HepG2 (cell line): Measurements from ENCODE around the gene FGA.

Source experiments
- BRCA1 ChIP-seq: sonication (generic); formaldehyde crosslinking; IDR thresholded peaks from 2 replicates; pipeline ENCODE4 v1.4.0; 2020; ENCODE audit warnings: missing genetic modification reagents
- KDM2A ChIP-seq: sonication (generic); formaldehyde crosslinking; IDR thresholded peaks from 2 replicates; pipeline ENCODE4 v1.4.0; 2020; ENCODE audit warnings: low read depth, missing genetic modification reagents, borderline replicate concordance
- SRSF4 ChIP-seq: fragments of 200-400 bp; formaldehyde crosslinking; IDR thresholded peaks from one replicate; pipeline ENCODE4 v1.6.1; 2018; ENCODE audit warnings: mild to moderate bottlenecking, low read depth, low read length, moderate library complexity; ENCODE audit not compliant: poor library complexity, severe bottlenecking
- TAF1 ChIP-seq: sonication (generic); formaldehyde crosslinking; IDR thresholded peaks from 2 replicates; pipeline ENCODE4 v1.4.0; 2020; ENCODE audit warnings: missing genetic modification reagents
- ZNF234 ChIP-seq: sonication (generic); formaldehyde crosslinking; conservative IDR thresholded peaks from 2 replicates; pipeline ENCODE4 v1.5.1; 2020; ENCODE audit warnings: mild to moderate bottlenecking, missing genetic modification reagents
- TF ChIP-seq, protein P1 (sequence below): sonication (generic); formaldehyde crosslinking; IDR thresholded peaks from 2 replicates; pipeline ENCODE4 v1.4.0; 2020; ENCODE audit warnings: mild to moderate bottlenecking, missing genetic modification reagents
- TF ChIP-seq, protein P2 (sequence below): sonication (generic); formaldehyde crosslinking; IDR thresholded peaks from one replicate; pipeline ENCODE4 v1.5.1; 2020; ENCODE audit warnings: mild to moderate bottlenecking, missing genetic modification reagents; ENCODE audit errors: not compliant biosample characterization
- TF ChIP-seq, protein P3 (sequence below): IDR thresholded peaks from 2 replicates; pipeline ENCODE4 v1.6.1; 2016; ENCODE audit warnings: low read depth, control low read depth
- TF ChIP-seq, protein P4 (sequence below): sonication (generic); formaldehyde crosslinking; conservative IDR thresholded peaks from 2 replicates; pipeline ENCODE4 v1.8.0; 2022; ENCODE audit warnings: mild to moderate bottlenecking, moderate library complexity, missing genetic modification reagents

DNA sequence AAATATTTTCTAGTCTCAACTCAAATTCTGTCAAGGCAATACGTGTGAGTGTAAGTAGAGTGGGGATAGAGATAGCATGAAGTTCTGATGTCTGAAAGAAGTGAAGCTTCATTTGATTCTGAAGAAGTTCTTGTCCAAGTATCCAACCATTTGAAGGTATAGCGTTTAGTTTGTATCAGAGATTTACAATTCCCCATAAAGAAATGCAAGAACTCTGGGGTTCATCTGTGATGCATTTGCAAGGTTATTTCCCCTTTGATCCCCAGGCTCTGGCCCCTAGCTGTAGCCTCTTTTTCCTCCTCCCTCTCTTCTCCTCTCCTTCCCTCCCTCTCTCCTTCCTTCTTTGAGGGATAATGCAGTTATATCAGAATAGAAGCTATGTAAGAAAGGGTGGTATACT is 7.8 kb downstream of the FGA start:
- TF ChIP-seq ZNF234 (CRISPR knock-in tag) (no peak), KDM2A (CRISPR knock-in tag) (no peak), BRCA1 (CRISPR knock-in tag) (no peak), SRSF4 (no peak), TAF1 (CRISPR knock-in tag) (no peak)
- TF ChIP-seq, protein P1, sequence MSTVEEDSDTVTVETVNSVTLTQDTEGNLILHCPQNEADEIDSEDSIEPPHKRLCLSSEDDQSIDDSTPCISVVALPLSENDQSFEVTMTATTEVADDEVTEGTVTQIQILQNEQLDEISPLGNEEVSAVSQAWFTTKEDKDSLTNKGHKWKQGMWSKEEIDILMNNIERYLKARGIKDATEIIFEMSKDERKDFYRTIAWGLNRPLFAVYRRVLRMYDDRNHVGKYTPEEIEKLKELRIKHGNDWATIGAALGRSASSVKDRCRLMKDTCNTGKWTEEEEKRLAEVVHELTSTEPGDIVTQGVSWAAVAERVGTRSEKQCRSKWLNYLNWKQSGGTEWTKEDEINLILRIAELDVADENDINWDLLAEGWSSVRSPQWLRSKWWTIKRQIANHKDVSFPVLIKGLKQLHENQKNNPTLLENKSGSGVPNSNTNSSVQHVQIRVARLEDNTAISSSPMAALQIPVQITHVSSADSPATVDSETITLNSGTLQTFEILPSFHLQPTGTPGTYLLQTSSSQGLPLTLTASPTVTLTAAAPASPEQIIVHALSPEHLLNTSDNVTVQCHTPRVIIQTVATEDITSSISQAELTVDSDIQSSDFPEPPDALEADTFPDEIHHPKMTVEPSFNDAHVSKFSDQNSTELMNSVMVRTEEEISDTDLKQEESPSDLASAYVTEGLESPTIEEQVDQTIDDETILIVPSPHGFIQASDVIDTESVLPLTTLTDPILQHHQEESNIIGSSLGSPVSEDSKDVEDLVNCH (CRISPR knock-in tag), result no peak
- TF ChIP-seq, protein P2, sequence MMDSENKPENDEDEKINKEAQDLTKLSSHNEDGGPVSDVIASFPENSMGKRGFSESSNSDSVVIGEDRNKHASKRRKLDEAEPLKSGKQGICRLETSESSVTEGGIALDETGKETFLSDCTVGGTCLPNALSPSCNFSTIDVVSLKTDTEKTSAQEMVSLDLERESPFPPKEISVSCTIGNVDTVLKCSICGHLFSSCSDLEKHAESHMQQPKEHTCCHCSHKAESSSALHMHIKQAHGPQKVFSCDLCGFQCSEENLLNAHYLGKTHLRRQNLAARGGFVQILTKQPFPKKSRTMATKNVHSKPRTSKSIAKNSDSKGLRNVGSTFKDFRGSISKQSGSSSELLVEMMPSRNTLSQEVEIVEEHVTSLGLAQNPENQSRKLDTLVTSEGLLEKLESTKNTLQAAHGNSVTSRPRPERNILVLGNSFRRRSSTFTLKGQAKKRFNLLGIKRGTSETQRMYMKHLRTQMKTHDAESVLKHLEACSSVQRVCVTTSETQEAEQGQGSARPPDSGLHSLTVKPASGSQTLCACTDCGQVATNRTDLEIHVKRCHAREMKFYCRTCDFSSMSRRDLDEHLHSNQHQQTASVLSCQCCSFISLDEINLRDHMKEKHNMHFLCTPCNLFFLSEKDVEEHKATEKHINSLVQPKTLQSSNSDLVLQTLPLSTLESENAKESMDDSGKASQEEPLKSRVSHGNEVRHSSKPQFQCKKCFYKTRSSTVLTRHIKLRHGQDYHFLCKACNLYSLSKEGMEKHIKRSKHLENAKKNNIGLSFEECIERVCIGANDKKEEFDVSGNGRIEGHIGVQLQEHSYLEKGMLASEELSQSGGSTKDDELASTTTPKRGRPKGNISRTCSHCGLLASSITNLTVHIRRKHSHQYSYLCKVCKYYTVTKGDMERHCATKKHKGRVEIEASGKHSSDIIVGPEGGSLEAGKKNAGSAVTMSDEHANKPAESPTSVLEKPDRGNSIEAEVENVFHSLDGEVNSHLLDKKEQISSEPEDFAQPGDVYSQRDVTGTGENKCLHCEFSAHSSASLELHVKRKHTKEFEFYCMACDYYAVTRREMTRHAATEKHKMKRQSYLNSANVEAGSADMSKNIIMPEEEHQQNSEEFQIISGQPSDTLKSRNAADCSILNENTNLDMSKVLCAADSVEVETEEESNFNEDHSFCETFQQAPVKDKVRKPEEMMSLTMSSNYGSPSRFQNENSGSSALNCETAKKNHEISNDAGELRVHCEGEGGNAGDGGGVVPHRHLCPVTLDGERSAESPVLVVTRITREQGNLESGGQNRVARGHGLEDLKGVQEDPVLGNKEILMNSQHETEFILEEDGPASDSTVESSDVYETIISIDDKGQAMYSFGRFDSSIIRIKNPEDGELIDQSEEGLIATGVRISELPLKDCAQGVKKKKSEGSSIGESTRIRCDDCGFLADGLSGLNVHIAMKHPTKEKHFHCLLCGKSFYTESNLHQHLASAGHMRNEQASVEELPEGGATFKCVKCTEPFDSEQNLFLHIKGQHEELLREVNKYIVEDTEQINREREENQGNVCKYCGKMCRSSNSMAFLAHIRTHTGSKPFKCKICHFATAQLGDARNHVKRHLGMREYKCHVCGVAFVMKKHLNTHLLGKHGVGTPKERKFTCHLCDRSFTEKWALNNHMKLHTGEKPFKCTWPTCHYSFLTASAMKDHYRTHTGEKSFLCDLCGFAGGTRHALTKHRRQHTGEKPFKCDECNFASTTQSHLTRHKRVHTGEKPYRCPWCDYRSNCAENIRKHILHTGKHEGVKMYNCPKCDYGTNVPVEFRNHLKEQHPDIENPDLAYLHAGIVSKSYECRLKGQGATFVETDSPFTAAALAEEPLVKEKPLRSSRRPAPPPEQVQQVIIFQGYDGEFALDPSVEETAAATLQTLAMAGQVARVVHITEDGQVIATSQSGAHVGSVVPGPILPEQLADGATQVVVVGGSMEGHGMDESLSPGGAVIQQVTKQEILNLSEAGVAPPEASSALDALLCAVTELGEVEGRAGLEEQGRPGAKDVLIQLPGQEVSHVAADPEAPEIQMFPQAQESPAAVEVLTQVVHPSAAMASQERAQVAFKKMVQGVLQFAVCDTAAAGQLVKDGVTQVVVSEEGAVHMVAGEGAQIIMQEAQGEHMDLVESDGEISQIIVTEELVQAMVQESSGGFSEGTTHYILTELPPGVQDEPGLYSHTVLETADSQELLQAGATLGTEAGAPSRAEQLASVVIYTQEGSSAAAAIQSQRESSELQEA (CRISPR knock-in tag), result no peak
- TF ChIP-seq, protein P3, sequence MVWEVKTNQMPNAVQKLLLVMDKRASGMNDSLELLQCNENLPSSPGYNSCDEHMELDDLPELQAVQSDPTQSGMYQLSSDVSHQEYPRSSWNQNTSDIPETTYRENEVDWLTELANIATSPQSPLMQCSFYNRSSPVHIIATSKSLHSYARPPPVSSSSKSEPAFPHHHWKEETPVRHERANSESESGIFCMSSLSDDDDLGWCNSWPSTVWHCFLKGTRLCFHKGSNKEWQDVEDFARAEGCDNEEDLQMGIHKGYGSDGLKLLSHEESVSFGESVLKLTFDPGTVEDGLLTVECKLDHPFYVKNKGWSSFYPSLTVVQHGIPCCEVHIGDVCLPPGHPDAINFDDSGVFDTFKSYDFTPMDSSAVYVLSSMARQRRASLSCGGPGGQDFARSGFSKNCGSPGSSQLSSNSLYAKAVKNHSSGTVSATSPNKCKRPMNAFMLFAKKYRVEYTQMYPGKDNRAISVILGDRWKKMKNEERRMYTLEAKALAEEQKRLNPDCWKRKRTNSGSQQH (CRISPR knock-in tag), result no peak
- TF ChIP-seq, protein P4, sequence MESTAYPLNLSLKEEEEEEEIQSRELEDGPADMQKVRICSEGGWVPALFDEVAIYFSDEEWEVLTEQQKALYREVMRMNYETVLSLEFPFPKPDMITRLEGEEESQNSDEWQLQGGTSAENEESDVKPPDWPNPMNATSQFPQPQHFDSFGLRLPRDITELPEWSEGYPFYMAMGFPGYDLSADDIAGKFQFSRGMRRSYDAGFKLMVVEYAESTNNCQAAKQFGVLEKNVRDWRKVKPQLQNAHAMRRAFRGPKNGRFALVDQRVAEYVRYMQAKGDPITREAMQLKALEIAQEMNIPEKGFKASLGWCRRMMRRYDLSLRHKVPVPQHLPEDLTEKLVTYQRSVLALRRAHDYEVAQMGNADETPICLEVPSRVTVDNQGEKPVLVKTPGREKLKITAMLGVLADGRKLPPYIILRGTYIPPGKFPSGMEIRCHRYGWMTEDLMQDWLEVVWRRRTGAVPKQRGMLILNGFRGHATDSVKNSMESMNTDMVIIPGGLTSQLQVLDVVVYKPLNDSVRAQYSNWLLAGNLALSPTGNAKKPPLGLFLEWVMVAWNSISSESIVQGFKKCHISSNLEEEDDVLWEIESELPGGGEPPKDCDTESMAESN (CRISPR knock-in tag), result no peak
